ENCODE measurements around the gene ABCB10. TPM values are rescaled to one million over a fixed set of nuclear protein-coding genes. Genes with fewer than 3 reads are reported as not detected.
"Not testable (repeated sequence)": the region's sequence is repeated elsewhere in the genome, so short reads cannot be mapped to it uniquely, and the experiment has no call there.

Gene ABCB10
- total RNA-seq, 1 donor, result 13.4 TPM

DNA sequence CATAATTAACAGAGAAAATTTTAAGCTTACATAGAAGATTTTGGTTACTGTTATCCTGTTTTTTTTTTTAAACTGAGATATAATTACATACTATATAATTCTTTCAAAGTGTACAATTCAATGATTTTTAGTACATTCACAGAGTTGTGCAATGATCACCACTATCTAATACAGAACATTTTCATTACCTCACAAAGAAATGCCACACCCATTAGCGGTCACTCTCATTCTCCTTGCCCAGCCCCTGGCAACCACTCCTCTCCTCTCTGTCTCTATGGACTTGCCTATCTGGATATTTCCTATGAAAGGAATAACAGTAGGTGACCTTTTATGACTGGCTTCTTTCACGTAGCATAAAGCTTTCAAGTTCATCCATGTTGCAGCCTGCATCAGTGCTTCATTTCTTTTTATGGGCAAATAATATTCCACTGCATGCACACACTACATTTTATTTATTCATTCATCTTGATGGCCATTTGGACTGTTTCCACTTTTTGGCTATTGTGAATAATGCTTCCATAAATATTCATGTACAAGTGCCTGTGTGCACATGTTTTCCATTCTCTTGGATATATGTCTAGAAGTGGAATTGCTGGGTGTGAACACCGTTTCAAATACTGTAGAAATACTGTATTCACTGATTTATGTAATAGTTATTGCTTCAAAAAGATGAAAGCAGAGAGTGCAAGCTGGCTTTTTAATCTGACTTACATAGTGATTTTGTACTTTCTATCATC, 40.9 kb upstream of the ABCB10 start:
- no peaks in the 10 kb centered on the region for H3K27me3 ChIP-seq (ENCODE audit: insufficient read depth, low read length)
- no peak overlapping the region for H3K4me3 ChIP-seq (ENCODE audit: insufficient read depth, low read length)
- no peaks in the 10 kb centered on the region for H3K9me3 ChIP-seq (ENCODE audit: low read depth, low read length)
- peaks cover 44% of the 10 kb centered on the region for H3K79me2 ChIP-seq (ENCODE audit: insufficient read depth, low read length)
- H3K4me1 ChIP-seq (ENCODE audit: insufficient read depth, low read length), result peaks cover 22% of the 10 kb centered on the region
- TF ChIP-seq, protein P1, sequence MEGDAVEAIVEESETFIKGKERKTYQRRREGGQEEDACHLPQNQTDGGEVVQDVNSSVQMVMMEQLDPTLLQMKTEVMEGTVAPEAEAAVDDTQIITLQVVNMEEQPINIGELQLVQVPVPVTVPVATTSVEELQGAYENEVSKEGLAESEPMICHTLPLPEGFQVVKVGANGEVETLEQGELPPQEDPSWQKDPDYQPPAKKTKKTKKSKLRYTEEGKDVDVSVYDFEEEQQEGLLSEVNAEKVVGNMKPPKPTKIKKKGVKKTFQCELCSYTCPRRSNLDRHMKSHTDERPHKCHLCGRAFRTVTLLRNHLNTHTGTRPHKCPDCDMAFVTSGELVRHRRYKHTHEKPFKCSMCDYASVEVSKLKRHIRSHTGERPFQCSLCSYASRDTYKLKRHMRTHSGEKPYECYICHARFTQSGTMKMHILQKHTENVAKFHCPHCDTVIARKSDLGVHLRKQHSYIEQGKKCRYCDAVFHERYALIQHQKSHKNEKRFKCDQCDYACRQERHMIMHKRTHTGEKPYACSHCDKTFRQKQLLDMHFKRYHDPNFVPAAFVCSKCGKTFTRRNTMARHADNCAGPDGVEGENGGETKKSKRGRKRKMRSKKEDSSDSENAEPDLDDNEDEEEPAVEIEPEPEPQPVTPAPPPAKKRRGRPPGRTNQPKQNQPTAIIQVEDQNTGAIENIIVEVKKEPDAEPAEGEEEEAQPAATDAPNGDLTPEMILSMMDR (IDR thresholded peaks at IDR 0.05; ENCODE audit: extremely low read depth, low read depth, low read length), result no peak
- no peak overlapping the region for H2AFZ ChIP-seq (ENCODE audit: low read length)
- H3K27ac ChIP-seq (ENCODE audit: low read depth, low read length), result no peak overlapping the region
- peaks cover 42% of the 10 kb centered on the region for H3K36me3 ChIP-seq (ENCODE audit: insufficient read depth, low read length)
- no peak overlapping the region for H3K4me2 ChIP-seq (ENCODE audit: insufficient read depth, low read length)
- H4K20me1 ChIP-seq (ENCODE audit: insufficient read depth, low read length), result peaks cover 15% of the 10 kb centered on the region
- no peak for DNase-seq (ENCODE audit: insufficient read length, low spot score, missing footprints)

DNA sequence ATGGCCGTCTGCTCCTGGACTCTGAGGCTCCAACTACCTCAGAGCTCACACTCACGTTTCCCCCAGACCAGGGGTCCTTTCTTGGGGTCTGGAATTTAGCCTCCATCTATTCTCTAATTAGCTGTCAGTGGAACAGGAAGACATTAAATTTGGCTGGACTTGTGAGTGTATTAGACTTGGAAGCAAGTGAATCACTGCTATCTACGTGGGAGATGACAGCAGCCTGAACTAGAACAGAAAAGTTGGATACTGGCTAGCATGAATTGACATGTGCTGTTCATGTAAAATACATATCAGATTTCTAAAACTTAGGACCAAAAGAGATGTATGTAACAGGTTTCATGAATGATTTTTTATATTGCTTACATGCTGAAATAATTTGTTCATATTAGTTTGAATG, 39.4 kb upstream of the ABCB10 start:
- H3K27ac ChIP-seq (ENCODE audit: low read depth, low read length), result peak overlapping the region; percentile 84
- no peak for DNase-seq (ENCODE audit: insufficient read length, low spot score, missing footprints)
- peaks cover 51% of the 10 kb centered on the region for H3K79me2 ChIP-seq (ENCODE audit: insufficient read depth, low read length)
- no peak overlapping the region for H2AFZ ChIP-seq (ENCODE audit: low read length)
- peaks cover 15% of the 10 kb centered on the region for H4K20me1 ChIP-seq (ENCODE audit: insufficient read depth, low read length)
- H3K4me1 ChIP-seq (ENCODE audit: insufficient read depth, low read length), result peaks cover 22% of the 10 kb centered on the region
- H3K4me3 ChIP-seq (ENCODE audit: insufficient read depth, low read length), result no peak overlapping the region
- peaks cover 50% of the 10 kb centered on the region for H3K36me3 ChIP-seq (ENCODE audit: insufficient read depth, low read length)
- TF ChIP-seq, protein P1 (IDR thresholded peaks at IDR 0.05; ENCODE audit: extremely low read depth, low read depth, low read length), result no peak
- H3K9me3 ChIP-seq (ENCODE audit: low read depth, low read length), result no peaks in the 10 kb centered on the region
- H3K4me2 ChIP-seq (ENCODE audit: insufficient read depth, low read length), result peak overlapping the region; percentile 34
- H3K27me3 ChIP-seq (ENCODE audit: insufficient read depth, low read length), result no peaks in the 10 kb centered on the region

DNA sequence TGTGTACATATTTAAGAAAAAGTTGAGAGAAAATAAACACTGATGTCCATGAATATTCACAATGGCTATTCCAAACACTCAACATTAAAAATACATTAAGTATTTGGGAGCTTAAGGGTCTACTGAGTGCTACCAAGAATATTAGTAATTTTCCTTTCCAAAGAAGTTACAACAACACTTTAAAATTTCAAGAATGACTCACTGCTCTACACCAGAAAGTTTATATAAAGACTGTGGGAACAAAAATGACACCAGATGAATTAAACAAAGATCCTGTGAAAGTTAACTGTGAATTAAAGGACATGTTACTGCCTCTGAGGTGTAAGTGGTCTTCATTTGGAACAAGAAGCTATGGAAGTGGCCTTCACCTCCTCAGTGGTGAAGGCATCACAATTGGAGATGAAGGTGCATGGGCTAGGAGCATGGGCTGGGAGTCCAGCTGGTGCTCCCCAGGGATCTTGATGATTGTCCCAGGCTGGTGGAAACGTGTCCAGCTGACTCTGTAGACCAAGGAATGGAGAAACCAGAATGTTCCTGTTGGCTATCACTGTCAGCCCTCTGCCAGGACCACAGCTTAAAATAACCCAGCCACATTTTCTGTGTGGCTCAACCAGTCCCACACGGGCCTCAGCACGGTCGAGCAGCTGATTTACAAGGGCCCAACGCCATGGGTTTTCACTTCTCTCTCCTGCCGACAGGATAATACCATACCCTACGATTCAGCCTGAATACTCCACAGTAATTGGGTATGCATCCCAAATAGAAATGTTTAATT, 38.6 kb upstream of the ABCB10 start:
- peaks cover 48% of the 10 kb centered on the region for H3K79me2 ChIP-seq (ENCODE audit: insufficient read depth, low read length)
- H3K4me1 ChIP-seq (ENCODE audit: insufficient read depth, low read length), result peaks cover 22% of the 10 kb centered on the region
- TF ChIP-seq, protein P1 (IDR thresholded peaks at IDR 0.05; ENCODE audit: extremely low read depth, low read depth, low read length), result no peak
- no peaks in the 10 kb centered on the region for H3K9me3 ChIP-seq (ENCODE audit: low read depth, low read length)
- H3K4me3 ChIP-seq (ENCODE audit: insufficient read depth, low read length), result no peak overlapping the region
- peak overlapping the region; percentile 4 for H2AFZ ChIP-seq (ENCODE audit: low read length)
- H3K27ac ChIP-seq (ENCODE audit: low read depth, low read length), result peak overlapping the region; percentile 84
- DNase-seq (ENCODE audit: insufficient read length, low spot score, missing footprints), result peak; percentile 88
- peak overlapping the region; percentile 34 for H3K4me2 ChIP-seq (ENCODE audit: insufficient read depth, low read length)
- peaks cover 15% of the 10 kb centered on the region for H4K20me1 ChIP-seq (ENCODE audit: insufficient read depth, low read length)
- H3K27me3 ChIP-seq (ENCODE audit: insufficient read depth, low read length), result no peaks in the 10 kb centered on the region
- peaks cover 48% of the 10 kb centered on the region for H3K36me3 ChIP-seq (ENCODE audit: insufficient read depth, low read length)

DNA sequence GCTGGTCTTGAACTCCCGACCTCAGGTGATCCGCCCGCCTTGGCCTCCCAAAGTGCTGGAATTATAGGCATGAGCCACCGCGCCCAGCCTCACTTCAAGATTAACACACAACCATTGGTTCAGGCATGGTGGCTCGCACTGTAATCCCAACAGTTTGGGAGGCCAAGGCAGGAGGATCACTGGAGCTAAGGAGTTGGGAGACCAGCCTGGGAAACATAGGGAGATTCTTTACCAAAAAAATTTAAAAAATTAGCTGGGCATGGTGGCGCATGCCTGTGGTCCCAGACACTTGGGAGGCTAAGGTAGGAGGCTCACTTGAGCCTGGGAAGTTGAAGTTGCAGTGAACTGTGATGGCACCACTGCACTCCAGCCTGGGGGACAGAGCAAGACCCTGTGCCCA, 37.4 kb upstream of the ABCB10 start:
- H3K27me3 ChIP-seq (ENCODE audit: insufficient read depth, low read length); H3K9me3 ChIP-seq (ENCODE audit: low read depth, low read length); H2AFZ ChIP-seq (ENCODE audit: low read length); DNase-seq (ENCODE audit: insufficient read length, low spot score, missing footprints); H3K4me2 ChIP-seq (ENCODE audit: insufficient read depth, low read length); H3K4me3 ChIP-seq (ENCODE audit: insufficient read depth, low read length): not testable (repeated sequence)
- Histone ChIP-seq H3K36me3 (ENCODE audit: insufficient read depth, low read length) (peaks cover 36% of the 10 kb centered on the region), H3K27ac (ENCODE audit: low read depth, low read length) (peak overlapping the region; percentile 84), H3K4me1 (ENCODE audit: insufficient read depth, low read length) (peaks cover 22% of the 10 kb centered on the region), H4K20me1 (ENCODE audit: insufficient read depth, low read length) (peaks cover 15% of the 10 kb centered on the region), H3K79me2 (ENCODE audit: insufficient read depth, low read length) (peaks cover 40% of the 10 kb centered on the region)
